Activated CD4-positive, CD25-positive, alpha-beta regulatory T cell treated with anti-CD3 and anti-CD28 coated beads, Interleukin-2, amount 50 U/mL, for 72 hours (primary cell): ENCODE results near the gene PLGLB2.
"Not testable (repeated sequence)": the region's sequence is repeated elsewhere in the genome, so short reads cannot be mapped to it uniquely, and the experiment has no call there.

Experiments used
- DNase-seq: peaks from one replicate; pipeline ENCODE4 v3.0.0; 2021

The PLGLB2 gene

DNA sequence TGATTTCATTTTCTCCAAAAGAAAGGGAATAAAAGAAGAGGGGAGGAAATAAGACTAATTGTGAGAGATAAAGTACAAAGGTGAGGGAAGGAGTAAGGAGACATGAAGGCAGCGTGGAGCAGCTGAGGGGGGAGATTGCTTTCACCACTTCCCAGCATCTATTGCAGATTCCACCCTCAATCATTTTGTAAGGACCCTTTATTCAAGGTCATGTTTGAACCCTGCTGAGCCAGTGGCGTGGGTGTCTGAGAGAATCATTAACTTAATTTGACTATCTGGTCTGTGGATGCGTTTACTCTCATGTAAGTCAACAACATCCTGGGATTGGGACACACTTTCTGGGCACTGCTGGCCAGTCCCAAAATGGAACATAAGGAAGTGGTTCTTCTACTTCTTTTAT is at the start of gene PLGLB2:
TSS of gene PLGLB2 (plus strand) at position 297 of the 400 bp plus-strand sequence. CDS start at position 364, 67 bp downstream.
- DNase-seq = not testable (repeated sequence)

DNA sequence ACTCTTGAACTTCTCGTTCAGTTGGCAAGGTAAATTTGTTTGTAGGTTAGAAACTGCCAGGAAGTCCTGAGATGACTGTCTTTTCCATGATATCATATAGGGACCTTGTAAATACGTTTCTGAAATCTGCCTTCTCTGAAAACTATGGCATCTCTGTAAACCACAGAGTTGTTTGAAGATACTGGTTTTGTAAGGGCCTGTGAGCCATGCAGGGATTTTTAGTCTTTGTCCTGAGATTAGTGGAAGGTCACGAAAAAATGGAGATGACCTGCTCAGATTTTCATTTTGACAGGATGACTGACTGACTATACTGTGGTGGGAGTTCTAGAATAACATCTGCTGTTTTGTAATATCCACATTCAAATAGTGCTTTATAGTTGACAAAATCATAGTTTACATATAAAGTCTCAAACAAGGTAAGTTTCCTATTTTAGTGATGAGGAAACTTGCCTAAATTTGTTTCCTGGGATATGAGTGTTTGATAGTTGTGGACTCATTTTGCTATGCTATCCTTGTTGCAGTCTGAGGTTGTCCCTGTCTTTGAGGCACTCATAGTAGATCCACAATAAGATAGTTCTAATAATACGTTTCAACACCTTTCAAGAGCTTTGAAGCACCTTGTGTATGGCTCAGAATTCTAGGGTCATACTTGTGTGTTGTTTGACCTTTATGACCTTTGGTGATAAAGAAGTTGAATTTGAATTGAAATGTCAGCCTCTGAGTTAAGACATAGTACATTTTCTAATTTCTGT is 43.1 kb upstream of the PLGLB2 start:
- DNase-seq = not testable (repeated sequence)

DNA sequence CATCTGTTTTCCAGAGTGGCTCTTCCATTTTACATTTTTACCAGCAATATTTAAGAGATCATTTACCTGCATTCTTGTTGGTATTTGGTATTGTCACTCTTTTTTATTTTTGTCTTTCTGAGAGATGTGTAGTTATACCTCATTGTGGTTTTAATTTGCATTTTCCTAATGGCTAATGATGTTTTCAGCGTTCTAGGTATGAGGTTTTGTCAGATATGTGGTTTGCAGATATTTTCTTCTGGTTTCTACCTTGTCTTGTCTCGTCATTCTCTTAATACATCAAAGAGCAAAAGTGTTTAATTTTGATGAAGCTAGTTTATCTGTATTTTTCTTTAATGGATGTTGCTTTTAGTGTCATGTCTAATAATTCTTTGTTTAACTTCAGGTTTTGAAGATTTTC is 39.5 kb upstream of the PLGLB2 start:
- DNase-seq = not testable (repeated sequence)

- DNase-seq = not testable (repeated sequence)
Observed at GRCh38 chr2:87727940-87728599, 19.8 kb upstream of the PLGLB2 start.

- not testable (repeated sequence) for DNase-seq
Observed at GRCh38 chr2:87740928-87741327, 7.0 kb upstream of the PLGLB2 start.

- not testable (repeated sequence) for DNase-seq
Observed at GRCh38 chr2:87742393-87743108, 5.3 kb upstream of the PLGLB2 start.

- not testable (repeated sequence) for DNase-seq
Observed at GRCh38 chr2:87743638-87744037, 4.2 kb upstream of the PLGLB2 start.

- DNase-seq = not testable (repeated sequence)
Observed at GRCh38 chr2:87745353-87745951, 2.4 kb upstream of the PLGLB2 start.

DNA sequence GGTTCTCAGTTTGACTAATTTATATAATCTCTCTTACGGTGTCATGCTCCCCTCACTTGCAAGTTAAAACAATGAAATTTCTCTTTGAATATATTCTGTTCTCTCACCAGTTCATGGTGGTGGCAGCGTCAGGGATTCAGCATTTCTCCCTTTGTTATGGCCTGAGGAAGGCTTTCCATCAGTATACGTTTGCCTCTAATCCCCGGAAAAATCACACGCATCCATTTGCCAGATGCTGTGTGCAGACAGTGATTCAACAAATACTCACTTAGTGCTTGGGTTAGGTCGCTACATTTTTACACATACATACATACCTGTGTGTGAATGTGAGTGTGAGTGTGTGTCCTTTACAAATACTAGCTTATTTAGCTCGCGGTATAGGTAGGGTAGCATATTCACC is 637 bp downstream of the PLGLB2 start:
- DNase-seq = not testable (repeated sequence)

DNA sequence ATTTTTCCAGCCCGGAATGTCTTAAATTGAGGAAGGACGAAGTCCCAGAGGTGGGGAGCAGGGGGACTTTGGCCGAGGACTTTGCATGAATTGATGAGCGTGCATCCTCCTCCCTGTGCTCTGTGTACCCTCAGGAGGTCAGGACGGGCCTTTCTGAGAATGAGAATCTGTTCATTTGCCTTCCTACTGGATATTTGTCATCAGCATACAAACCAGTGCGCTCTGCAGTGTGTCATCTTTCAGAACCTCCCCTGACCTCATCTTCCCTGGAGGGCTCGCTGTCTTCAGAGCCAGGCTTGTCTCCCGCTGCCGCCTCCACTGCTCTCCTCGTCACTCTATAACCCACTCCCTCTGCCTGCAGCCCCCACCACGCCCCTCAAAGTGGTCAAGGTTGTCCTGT is 2.7 kb downstream of the PLGLB2 start:
- DNase-seq = not testable (repeated sequence)

DNA sequence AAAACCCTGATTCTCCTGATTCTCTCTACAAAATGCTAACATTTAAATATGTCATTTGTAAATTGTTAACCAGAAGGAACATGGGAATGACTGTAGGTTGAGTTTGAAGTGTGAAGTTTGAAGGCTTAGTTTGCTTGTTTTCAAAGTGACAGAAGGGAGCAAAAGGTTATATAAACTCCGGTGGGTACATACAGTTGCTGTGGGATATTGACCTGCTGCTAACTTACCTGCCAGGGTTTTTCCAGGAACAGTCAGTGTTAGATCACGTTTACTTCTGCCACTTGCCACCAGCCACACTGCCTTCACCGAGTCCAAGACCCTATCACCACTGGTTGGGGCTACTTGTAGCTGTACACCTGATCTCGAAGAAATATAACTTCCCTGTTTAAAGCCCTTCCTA is 6.9 kb downstream of the PLGLB2 start:
- DNase-seq = not testable (repeated sequence)
